Measurements from ENCODE around the gene NLN.
"Not testable (repeated sequence)": the region's sequence is repeated elsewhere in the genome, so short reads cannot be mapped to it uniquely, and the experiment has no call there.

Gene NLN

DNA sequence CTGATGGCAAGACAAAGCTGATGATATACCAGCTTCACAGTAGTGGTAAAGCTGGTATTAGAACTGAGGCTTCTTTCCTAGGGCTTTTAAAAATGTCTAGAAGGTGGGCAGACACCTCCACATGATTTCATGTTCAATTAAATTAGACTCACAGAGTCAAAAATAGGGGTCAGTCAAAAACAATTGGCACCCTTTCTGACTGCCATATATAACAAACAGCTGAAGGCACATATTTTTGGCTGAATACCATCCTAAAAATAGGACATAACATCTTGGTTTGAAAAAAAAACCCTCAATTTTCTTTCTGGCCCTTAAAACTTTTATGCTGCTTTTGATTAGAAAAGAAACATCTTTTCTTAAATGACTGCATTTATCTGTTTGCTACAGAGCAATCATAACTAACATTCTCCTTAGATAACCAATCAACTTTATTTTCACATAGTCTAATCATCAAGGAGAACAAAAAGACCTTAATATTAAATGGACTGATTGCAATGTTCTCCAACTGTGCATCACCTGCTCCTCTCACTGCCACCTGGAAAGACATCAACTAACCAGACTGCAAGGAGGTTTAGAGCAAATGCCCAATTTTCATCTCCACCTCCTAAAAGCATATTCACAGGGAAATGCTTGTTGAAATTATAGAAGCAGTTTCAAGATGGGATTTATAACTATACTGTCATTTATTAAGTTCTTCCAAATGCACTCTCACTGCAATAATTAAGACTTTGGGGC is 3.3 kb upstream of the NLN start:
- H3K4me3 ChIP-seq (ENCODE audit: low read length), result no peak overlapping the region
- TF ChIP-seq CTCF (IDR thresholded peaks at IDR 0.05; ENCODE audit: insufficient read depth, low read depth, low read length, missing control alignments), result no peak
- no peak for DNase-seq (ENCODE audit: low read depth)

GRCh38 chr5:65721050-65721719 is 820 bp upstream of the NLN start:
- peak; percentile 49 for DNase-seq (ENCODE audit: low read depth)
- no peak for TF ChIP-seq CTCF (IDR thresholded peaks at IDR 0.05; ENCODE audit: insufficient read depth, low read depth, low read length, missing control alignments)
- peak overlapping the region; percentile 81 for H3K4me3 ChIP-seq (ENCODE audit: low read length)

DNA sequence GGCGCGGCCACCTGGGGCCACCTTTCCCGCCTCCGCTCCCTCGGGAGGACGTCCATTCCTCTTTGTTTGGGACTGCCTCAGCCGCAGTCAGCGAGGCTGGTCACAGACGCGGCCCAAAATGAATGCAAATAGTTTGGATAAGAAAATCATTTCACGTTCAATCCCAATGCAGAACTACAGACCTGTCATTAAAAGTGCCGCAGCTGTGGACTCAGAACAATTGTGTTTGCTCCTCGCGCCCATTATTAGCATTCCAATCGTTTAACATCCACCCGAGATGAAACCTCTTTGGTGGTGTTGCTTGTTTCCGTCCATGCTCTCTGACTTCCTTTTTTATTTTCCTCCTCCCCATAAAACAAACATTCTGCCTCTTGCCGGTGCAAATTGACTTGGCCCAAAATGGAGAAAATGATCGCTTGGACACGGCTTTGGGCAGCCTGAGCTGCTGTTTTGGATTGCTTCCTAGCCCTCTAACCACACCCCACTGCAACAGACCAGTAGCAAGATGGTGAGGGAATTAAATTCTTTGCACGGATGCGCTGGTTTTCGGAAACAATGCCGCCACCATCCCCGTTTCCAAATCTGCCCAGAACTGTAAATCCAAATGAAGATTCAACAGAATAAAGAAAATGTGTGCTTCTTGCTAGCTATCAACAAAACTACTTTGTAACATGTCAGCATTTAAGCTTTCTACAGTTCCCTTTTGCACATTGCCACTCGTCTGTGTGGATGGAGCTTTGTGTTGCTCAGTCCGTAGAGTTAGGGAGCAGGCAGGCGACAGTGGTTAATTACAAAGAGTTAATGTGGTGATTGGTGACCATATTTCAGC is 784 bp downstream of the NLN start:
- H3K4me3 ChIP-seq (ENCODE audit: low read length), result peak overlapping the region; percentile 81
- peak; percentile 47 for DNase-seq (ENCODE audit: low read depth)
- TF ChIP-seq CTCF (IDR thresholded peaks at IDR 0.05; ENCODE audit: insufficient read depth, low read depth, low read length, missing control alignments), result no peak

DNA sequence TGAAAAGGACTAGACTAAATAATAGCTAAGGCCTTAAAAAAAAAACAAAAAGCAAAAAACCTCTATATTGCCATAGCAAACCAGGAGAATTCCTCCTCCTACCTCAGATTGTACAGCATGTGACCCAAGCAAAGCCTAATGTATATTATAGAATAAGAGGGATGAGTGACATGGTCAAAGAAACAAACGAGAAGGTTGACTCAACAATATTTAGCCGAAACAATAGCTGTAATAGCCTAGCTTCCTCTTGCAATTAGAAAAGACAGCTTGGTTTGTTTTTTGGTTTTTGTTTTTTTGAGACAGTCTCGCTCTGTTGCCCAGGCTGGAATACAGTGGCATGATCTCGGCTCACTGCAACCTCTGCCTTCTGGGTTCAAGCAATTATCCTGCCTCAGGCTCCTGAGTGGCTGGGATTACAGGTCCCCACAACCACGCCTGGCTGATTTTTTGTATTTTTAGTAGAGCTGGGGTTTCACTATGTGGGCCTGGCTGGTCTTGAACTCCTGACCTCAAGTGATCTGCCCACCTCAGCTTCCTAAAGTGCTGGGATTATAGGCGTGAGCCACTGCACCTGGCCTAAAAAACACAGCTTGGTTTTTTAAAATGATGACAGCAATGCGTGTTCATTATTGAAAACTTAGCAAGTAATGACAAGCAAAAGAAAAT is 5.6 kb downstream of the NLN start:
- no peak for TF ChIP-seq CTCF (IDR thresholded peaks at IDR 0.05; ENCODE audit: insufficient read depth, low read depth, low read length, missing control alignments)
- no peak overlapping the region for H3K4me3 ChIP-seq (ENCODE audit: low read length)
- peak; percentile 9 for DNase-seq (ENCODE audit: low read depth)

DNA sequence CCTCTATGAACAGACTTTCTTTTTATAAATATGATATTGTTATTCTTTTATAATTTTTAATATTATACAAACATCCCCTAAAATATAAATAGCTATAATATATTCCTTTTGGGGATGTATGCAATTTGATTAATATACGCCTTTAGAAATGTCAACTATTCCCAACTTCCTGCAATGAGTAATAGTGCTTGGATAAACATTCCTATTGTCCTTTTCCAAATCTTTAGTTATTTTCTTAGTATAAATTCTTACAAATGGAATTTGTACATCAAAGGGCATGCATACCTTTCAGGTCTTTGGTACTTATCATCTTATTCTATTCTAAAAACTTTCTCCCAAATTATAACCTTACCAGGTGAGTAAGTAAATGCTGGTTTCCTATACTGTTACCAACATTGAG is 6.2 kb downstream of the NLN start:
- H3K4me3 ChIP-seq (ENCODE audit: low read length), result no peak overlapping the region
- no peak for TF ChIP-seq CTCF (IDR thresholded peaks at IDR 0.05; ENCODE audit: insufficient read depth, low read depth, low read length, missing control alignments)
- peak; percentile 14 for DNase-seq (ENCODE audit: low read depth)

DNA sequence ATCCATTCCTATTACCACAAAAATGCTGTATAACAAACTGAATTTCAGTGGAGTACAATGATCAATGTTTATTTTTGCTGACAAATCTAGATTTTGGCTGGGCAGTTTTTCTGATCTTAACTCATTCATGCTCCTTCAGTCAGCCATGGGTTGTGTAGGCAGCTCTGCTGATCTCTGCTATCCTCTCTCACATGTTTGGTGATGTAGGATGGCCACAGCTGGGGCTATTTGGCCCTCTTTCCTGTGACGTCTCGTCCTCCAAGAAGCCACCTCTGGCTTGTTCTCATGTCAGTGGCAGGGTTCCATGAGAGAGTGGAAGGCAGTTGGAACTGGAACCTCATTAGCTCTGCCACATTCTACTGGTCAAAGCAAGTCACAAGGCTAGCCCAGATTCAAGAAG is 8.9 kb downstream of the NLN start:
- TF ChIP-seq CTCF (IDR thresholded peaks at IDR 0.05; ENCODE audit: insufficient read depth, low read depth, low read length, missing control alignments), result no peak
- no peak for DNase-seq (ENCODE audit: low read depth)

GRCh38 chr5:65732046-65732445 is 10.0 kb downstream of the NLN start:
- H3K4me3 ChIP-seq (ENCODE audit: low read length); DNase-seq (ENCODE audit: low read depth): not testable (repeated sequence)

More for the DNA sequence above, 8.9 kb downstream of the NLN start:
- H3K4me3 ChIP-seq (ENCODE audit: low read length), result no peak overlapping the region

- H3K4me3 ChIP-seq (ENCODE audit: low read length), result not testable (repeated sequence)
- DNase-seq (ENCODE audit: low read depth), result peak; percentile 7
Measured at GRCh38 chr5:65734196-65734775, 12.3 kb downstream of the NLN start.

All from epithelial cell of esophagus (primary cell).